GM12865 (cell line): ENCODE results near the gene SRPK1.

ENCODE experiments used
- DNase-seq: peaks from one replicate; pipeline ENCODE4 v3.0.0; 2010; ENCODE audit warnings: low read depth
- H3K4me3 ChIP-seq: 2 replicates; pipeline ENCODE4 v1.5.1; 2011; ENCODE audit warnings: mild to moderate bottlenecking, low read depth, low read length, control low read depth
- CTCF ChIP-seq: IDR thresholded peaks from 2 replicates; pipeline ENCODE4 v1.5.1; 2011; ENCODE audit warnings: low read length, control low read depth, low read depth, inconsistent platforms; ENCODE audit not compliant: insufficient read depth; ENCODE audit errors: missing control alignments

Gene SRPK1

GRCh38 chr6:35897486-35897885 is 23.4 kb downstream of the SRPK1 start:
- H3K4me3 ChIP-seq = no peak overlapping the region
- no peak for TF ChIP-seq CTCF
- DNase-seq = no peak

- TF ChIP-seq CTCF = no peak
- no peak for DNase-seq
- H3K4me3 ChIP-seq = no peak overlapping the region
These were observed 23.9 kb downstream of the SRPK1 start for GRCh38 chr6:35897036-35897435.

- H3K4me3 ChIP-seq = no peak overlapping the region
- no peak for TF ChIP-seq CTCF
- DNase-seq = no peak
These were observed 24.7 kb downstream of the SRPK1 start for GRCh38 chr6:35896228-35896627.

GRCh38 chr6:35895560-35895959 is 25.3 kb downstream of the SRPK1 start:
- DNase-seq = no peak

GRCh38 chr6:35894776-35895175 is 26.1 kb downstream of the SRPK1 start:
- TF ChIP-seq CTCF = no peak
- DNase-seq = no peak
- H3K4me3 ChIP-seq = no peak overlapping the region

More at GRCh38 chr6:35895560-35895959, 25.3 kb downstream of the SRPK1 start:
- TF ChIP-seq CTCF = no peak
- H3K4me3 ChIP-seq = no peak overlapping the region

GRCh38 chr6:35893246-35893645 is 27.7 kb downstream of the SRPK1 start:
- no peak for TF ChIP-seq CTCF
- H3K4me3 ChIP-seq = no peak overlapping the region
- DNase-seq = no peak

- no peak overlapping the region for H3K4me3 ChIP-seq
- no peak for TF ChIP-seq CTCF
- no peak for DNase-seq
These were observed 28.4 kb downstream of the SRPK1 start for GRCh38 chr6:35892482-35892881.
